GM12892 (cell line): ENCODE results near the gene CLRN2.

Experiments used
- POLR2A ChIP-seq: IDR thresholded peaks from 2 replicates; pipeline ENCODE4 v1.6.1; 2011; ENCODE audit warnings: low read depth, low read length, control low read depth
- POLR2AphosphoS5 ChIP-seq: IDR thresholded peaks from 2 replicates; pipeline ENCODE4 v1.6.1; 2011; ENCODE audit warnings: low read depth, low read length, control low read depth

- TF ChIP-seq POLR2AphosphoS5, result no peak
- no peak for TF ChIP-seq POLR2A
These were observed 52.3 kb downstream of the CLRN2 start for GRCh38 chr4:17567271-17567670.
